AG04450 (cell line): Measurements from ENCODE around the gene INPP5A. TPM values are rescaled to one million over a fixed set of nuclear protein-coding genes. Genes with fewer than 3 reads are reported as not detected.
A peak's percentile ranks its signal among the peaks of the same experiment; 100 is the strongest.

ENCODE experiments used
- CTCF ChIA-PET: fragments of 300-600, 350-600 bp; formaldehyde crosslinking; extraction: SDS; loops from one replicate; lab custom pipeline; 2022; ENCODE audit warnings: antibody characterized with exemption, inconsistent platforms; lab: Charles Lee
- POLR2A ChIA-PET: fragments of 350-600 bp; formaldehyde crosslinking; extraction: SDS; loops from one replicate; lab custom pipeline; 2021; ENCODE audit warnings: antibody characterized with exemption, inconsistent platforms; lab: Yijun Ruan, JAX
- DNase-seq: peaks from one replicate; pipeline ENCODE4 v3.0.0-alpha.2; 2011; ENCODE audit warnings: low read depth, low spot score
- H3K27ac ChIP-seq: one replicate; pipeline ENCODE4 v1.5.1; 2012; ENCODE audit warnings: low read depth, low read length, control low read depth
- H3K27me3 ChIP-seq: one replicate; pipeline ENCODE4 v1.6.0; 2012; ENCODE audit warnings: low read length; ENCODE audit not compliant: control insufficient read depth, insufficient read depth
- H3K4me3 ChIP-seq: 2 replicates; pipeline ENCODE4 v1.5.1; 2011; ENCODE audit warnings: mild to moderate bottlenecking, low read depth, low read length, control low read depth
- H3K9me3 ChIP-seq: 2 replicates; pipeline ENCODE4 v1.5.1; 2012; ENCODE audit warnings: low read length; ENCODE audit not compliant: control insufficient read depth, insufficient read depth
- CTCF ChIP-seq: IDR thresholded peaks from 2 replicates; pipeline ENCODE4 v1.5.1; 2011; ENCODE audit warnings: low read depth, low read length, control low read depth, inconsistent platforms
- polyA plus RNA-seq: library from polyadenylated mRNA; depleted of rRNA; stranded (reverse); fragments of >200 nt; gene quantifications from 2 replicates; pipeline ENCODE4 v1.2.3, GENCODE V29; 2011

The INPP5A gene
- polyA plus RNA-seq, 1 experiment, result 22.5 TPM

- Histone ChIP-seq H3K9me3 (no peaks in the 10 kb centered on the region; the same call in 1 of the 2 replicates), H3K4me3 (no peak overlapping the region), H3K27me3 (no peaks in the 10 kb centered on the region), H3K27ac (no peak overlapping the region)
- TF ChIP-seq CTCF, result no peak
- DNase-seq, result no peak
- ChIA-PET CTCF (interaction anchor here (0.6 to 2.1 kb wide), 2 partner anchors 177 to 183 kb away, joined by 3 to 23 read pairs; no protein-coding TSS in a partner anchor), POLR2A (interaction anchor here (0.7 kb wide), 1 partner anchor 176 kb away, joined by 3 read pairs; no protein-coding TSS in a partner anchor)
Measured at GRCh38 chr10:132636358-132636757, 98.8 kb downstream of the INPP5A start.

GRCh38 chr10:132637477-132638129 is 100.0 kb downstream of the INPP5A start:
- H3K9me3 ChIP-seq, result no peaks in the 10 kb centered on the region; the same call in 1 of the 2 replicates
- CTCF ChIA-PET, result interaction anchor here (1.0 to 2.1 kb wide), 4 partner anchors 15 to 184 kb away, joined by 3 to 23 read pairs (median 12); no protein-coding TSS in a partner anchor
- TF ChIP-seq CTCF, result peak; percentile 79
- H3K27ac ChIP-seq, result no peak overlapping the region
- peak; percentile 41 for DNase-seq
- no peaks in the 10 kb centered on the region for H3K27me3 ChIP-seq
- H3K4me3 ChIP-seq, result no peak overlapping the region
- POLR2A ChIA-PET, result no interaction called here

GRCh38 chr10:132638130-132638515 is 100.5 kb downstream of the INPP5A start:
- Histone ChIP-seq H3K4me3 (no peak overlapping the region), H3K9me3 (no peaks in the 10 kb centered on the region; the same call in 1 of the 2 replicates), H3K27me3 (no peaks in the 10 kb centered on the region), H3K27ac (no peak overlapping the region)
- DNase-seq, result no peak
- ChIA-PET CTCF (interaction anchor here (1.0 to 1.6 kb wide), 5 partner anchors 14 to 184 kb away, joined by 3 to 19 read pairs (median 4); no protein-coding TSS in a partner anchor), POLR2A (no interaction called here)
- TF ChIP-seq CTCF, result no peak

GRCh38 chr10:132639470-132639869 is 101.9 kb downstream of the INPP5A start:
- TF ChIP-seq CTCF, result no peak
- ChIA-PET POLR2A (no interaction called here), CTCF (interaction anchor here (1.1 to 1.6 kb wide), 4 partner anchors 16 to 186 kb away, joined by 4 to 19 read pairs (median 4); no protein-coding TSS in a partner anchor)
- Histone ChIP-seq H3K27ac (no peak overlapping the region), H3K4me3 (no peak overlapping the region), H3K9me3 (no peaks in the 10 kb centered on the region; the same call in 1 of the 2 replicates), H3K27me3 (no peaks in the 10 kb centered on the region)
- no peak for DNase-seq
